ENCODE data around the gene SHOX. TPM values are rescaled to one million over a fixed set of nuclear protein-coding genes. Genes with fewer than 3 reads are reported as not detected.

Gene SHOX
- total and polyA plus RNA-seq, 2 experiments from 2014 or later = not detected

DNA sequence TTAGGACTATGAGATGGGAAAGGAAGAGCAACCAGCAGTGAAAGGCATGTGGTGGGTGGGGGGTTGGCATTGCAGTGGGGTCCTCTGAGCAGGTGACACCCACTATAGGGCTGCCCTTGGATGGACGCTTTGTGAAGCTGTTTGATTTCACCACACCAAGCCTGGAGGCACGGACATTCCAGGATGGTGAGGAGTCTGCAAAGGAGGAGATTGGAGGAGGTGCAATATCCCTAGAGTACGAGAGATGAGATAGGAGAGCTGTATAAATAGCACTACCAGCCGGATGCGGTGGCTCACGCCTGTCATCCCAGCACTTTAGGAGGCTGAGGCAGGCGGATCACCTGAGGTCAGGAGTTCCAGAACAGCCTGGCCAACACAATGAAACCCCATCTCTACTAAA lies 42.3 kb downstream of the SHOX start:
- DNase-seq (ENCODE audit: low read depth in 1 of 2, low spot score in 1 of 2) = no peak
- no peak overlapping the region for H3K27ac ChIP-seq
- H3K36me3 ChIP-seq = no peaks in the 10 kb centered on the region

DNA sequence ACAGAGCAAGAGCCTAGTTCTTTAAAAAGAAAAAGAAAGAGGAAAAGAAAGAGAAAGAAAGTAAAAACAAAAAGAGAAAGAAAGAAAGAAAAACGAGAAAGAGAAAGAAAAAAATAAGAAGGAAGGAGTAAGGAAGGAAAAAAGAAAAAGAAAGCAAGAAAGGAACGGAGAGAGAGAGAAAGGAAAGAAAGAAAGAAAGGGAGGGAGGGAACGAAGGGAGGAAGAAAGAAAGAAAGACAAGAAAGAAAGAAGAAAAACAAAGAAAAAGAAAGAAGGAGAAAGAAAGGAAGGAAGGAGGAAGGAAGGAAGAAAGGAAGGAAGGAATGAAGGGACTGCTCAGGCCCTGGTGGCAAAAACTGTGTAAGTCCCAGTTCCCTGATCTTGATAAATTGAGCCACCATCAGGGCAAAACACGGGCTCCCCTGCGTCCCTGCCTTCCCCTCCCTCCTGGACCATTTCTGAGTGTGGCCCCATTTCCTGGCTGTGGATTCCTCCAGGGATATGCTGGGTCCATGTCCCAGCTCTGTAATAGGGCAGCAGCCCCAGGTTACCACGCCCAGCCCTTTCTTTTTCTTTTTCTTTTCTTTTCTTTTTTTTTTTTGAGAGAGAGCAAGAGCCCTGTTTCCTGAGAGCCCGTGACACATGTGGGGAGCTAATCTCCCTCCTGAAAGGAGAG lies 44.8 kb downstream of the SHOX start:
- Histone ChIP-seq H3K4me1 (ENCODE audit: low read depth) (no peaks in the 10 kb centered on the region), H3K4me3 (no peak overlapping the region), H3K27ac (no peak overlapping the region), H3K36me3 (no peaks in the 10 kb centered on the region), H3K27me3 (no peaks in the 10 kb centered on the region), H3K9me3 (ENCODE audit: low read depth) (no peaks in the 10 kb centered on the region)
- TF ChIP-seq, protein P1, sequence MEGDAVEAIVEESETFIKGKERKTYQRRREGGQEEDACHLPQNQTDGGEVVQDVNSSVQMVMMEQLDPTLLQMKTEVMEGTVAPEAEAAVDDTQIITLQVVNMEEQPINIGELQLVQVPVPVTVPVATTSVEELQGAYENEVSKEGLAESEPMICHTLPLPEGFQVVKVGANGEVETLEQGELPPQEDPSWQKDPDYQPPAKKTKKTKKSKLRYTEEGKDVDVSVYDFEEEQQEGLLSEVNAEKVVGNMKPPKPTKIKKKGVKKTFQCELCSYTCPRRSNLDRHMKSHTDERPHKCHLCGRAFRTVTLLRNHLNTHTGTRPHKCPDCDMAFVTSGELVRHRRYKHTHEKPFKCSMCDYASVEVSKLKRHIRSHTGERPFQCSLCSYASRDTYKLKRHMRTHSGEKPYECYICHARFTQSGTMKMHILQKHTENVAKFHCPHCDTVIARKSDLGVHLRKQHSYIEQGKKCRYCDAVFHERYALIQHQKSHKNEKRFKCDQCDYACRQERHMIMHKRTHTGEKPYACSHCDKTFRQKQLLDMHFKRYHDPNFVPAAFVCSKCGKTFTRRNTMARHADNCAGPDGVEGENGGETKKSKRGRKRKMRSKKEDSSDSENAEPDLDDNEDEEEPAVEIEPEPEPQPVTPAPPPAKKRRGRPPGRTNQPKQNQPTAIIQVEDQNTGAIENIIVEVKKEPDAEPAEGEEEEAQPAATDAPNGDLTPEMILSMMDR (IDR thresholded peaks at IDR 0.05; ENCODE audit: low read depth, low read length) = no peak
- DNase-seq (ENCODE audit: low read depth in 1 of 2, low spot score in 1 of 2) = no peak

More for the DNA sequence above, 42.3 kb downstream of the SHOX start:
- TF ChIP-seq, protein P1 (IDR thresholded peaks at IDR 0.05; ENCODE audit: low read depth, low read length) = no peak
- H3K27me3 ChIP-seq = no peaks in the 10 kb centered on the region
- H3K4me1 ChIP-seq (ENCODE audit: low read depth) = no peaks in the 10 kb centered on the region
- H3K4me3 ChIP-seq = no peak overlapping the region
- H3K9me3 ChIP-seq (ENCODE audit: low read depth) = no peaks in the 10 kb centered on the region

DNA sequence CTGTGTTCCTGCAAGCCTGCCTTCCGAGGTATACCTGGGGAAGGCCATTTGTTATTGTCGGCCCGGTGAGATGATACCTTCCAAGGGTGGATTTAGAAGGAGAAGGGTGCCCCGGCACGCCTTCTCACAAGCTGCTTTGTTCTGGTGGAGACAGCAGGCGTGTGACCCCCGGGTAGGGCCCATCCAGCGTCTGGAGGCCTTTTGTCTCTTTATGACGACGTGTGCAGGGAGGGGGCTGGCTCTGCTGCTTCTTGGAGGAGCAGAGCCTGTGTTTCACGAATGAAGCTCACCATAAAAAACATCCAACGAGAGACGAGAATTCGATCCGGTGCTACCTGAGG lies 45.3 kb downstream of the SHOX start:
- no peak overlapping the region for H3K4me3 ChIP-seq
- H3K27ac ChIP-seq = no peak overlapping the region
- DNase-seq (ENCODE audit: low read depth in 1 of 2, low spot score in 1 of 2) = no peak
- no peaks in the 10 kb centered on the region for H3K36me3 ChIP-seq
- no peaks in the 10 kb centered on the region for H3K9me3 ChIP-seq (ENCODE audit: low read depth)
- no peaks in the 10 kb centered on the region for H3K27me3 ChIP-seq
- TF ChIP-seq, protein P1 (IDR thresholded peaks at IDR 0.05; ENCODE audit: low read depth, low read length) = no peak
- H3K4me1 ChIP-seq (ENCODE audit: low read depth) = no peaks in the 10 kb centered on the region

DNA sequence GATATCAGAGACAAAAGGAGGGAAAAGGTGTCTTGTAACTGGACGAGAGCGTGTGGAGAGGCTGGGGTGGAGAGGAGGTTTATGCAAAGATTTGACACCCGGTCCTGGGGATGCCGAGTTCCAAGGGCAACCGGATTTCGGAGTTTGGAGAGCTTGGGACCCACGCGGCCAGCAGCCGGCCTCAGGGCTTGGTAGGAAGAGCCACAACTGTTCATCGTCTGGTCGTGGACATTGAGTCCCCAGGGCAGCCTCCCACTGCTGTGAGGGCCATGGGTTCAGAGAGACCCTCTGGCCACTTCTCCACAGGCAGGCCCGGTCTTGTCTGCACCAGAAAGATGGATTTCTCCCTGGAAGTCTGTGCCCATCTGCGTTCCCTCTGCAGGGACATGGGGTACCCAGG lies 46.8 kb downstream of the SHOX start:
- Histone ChIP-seq H3K27me3 (no peaks in the 10 kb centered on the region), H3K27ac (no peak overlapping the region), H3K36me3 (no peaks in the 10 kb centered on the region), H3K9me3 (ENCODE audit: low read depth) (no peaks in the 10 kb centered on the region), H3K4me3 (no peak overlapping the region), H3K4me1 (ENCODE audit: low read depth) (no peaks in the 10 kb centered on the region)
- DNase-seq (ENCODE audit: low read depth in 1 of 2, low spot score in 1 of 2) = no peak
- TF ChIP-seq, protein P1 (IDR thresholded peaks at IDR 0.05; ENCODE audit: low read depth, low read length) = no peak

GRCh38 chrX:679291-679979 lies 48.8 kb downstream of the SHOX start:
- Histone ChIP-seq H3K4me3 (no peak overlapping the region), H3K36me3 (no peaks in the 10 kb centered on the region), H3K4me1 (ENCODE audit: low read depth) (no peaks in the 10 kb centered on the region), H3K27me3 (no peaks in the 10 kb centered on the region), H3K27ac (no peak overlapping the region), H3K9me3 (ENCODE audit: low read depth) (no peaks in the 10 kb centered on the region)
- TF ChIP-seq, protein P1 (IDR thresholded peaks at IDR 0.05; ENCODE audit: low read depth, low read length) = no peak
- DNase-seq (ENCODE audit: low read depth in 1 of 2, low spot score in 1 of 2) = no peak
